Iris pigment epithelial cell (primary cell): Measurements from ENCODE around the gene MRPS25.
"Not testable (repeated sequence)": the region's sequence is repeated elsewhere in the genome, so short reads cannot be mapped to it uniquely, and the experiment has no call there.

Source experiments
- DNase-seq: peaks from one replicate; pipeline ENCODE4 v3.0.0-alpha.2; 2011; ENCODE audit warnings: low read depth

The MRPS25 gene

GRCh38 chr3:15043408-15044171 is 21.5 kb downstream of the MRPS25 start:
- DNase-seq = no peak

- DNase-seq = peak; percentile 39
Observed at GRCh38 chr3:15042936-15043335, 22.2 kb downstream of the MRPS25 start.

- no peak for DNase-seq
Observed at GRCh38 chr3:15041950-15042349, 23.2 kb downstream of the MRPS25 start.

GRCh38 chr3:15040844-15041243 is 24.3 kb downstream of the MRPS25 start:
- peak; percentile 30 for DNase-seq

- DNase-seq = no peak
Observed at GRCh38 chr3:15038306-15038705, 26.8 kb downstream of the MRPS25 start.

- no peak for DNase-seq
Observed at GRCh38 chr3:15033103-15033502, 32.0 kb downstream of the MRPS25 start.

- no peak for DNase-seq
Observed at GRCh38 chr3:15032650-15033049, 32.5 kb downstream of the MRPS25 start.

- no peak for DNase-seq
Observed at GRCh38 chr3:15029625-15030024, 35.5 kb downstream of the MRPS25 start.

GRCh38 chr3:15023719-15024118 is 41.4 kb downstream of the MRPS25 start:
- DNase-seq = no peak

- no peak for DNase-seq
Observed at GRCh38 chr3:15023249-15023648, 41.9 kb downstream of the MRPS25 start.

GRCh38 chr3:15017191-15017590 is 47.9 kb downstream of the MRPS25 start:
- no peak for DNase-seq

- DNase-seq = peak; percentile 74
Observed at GRCh38 chr3:15015456-15015855, 49.7 kb downstream of the MRPS25 start.

GRCh38 chr3:15014606-15015328 is 50.3 kb downstream of the MRPS25 start:
- DNase-seq = peak; percentile 68

GRCh38 chr3:15011174-15011573 is 53.9 kb downstream of the MRPS25 start:
- DNase-seq = peak; percentile 41

- peak; percentile 17 for DNase-seq
Observed at GRCh38 chr3:15010664-15011063, 54.5 kb downstream of the MRPS25 start.

- DNase-seq = peak; percentile 21
Observed at GRCh38 chr3:15009167-15009566, 55.9 kb downstream of the MRPS25 start.

- DNase-seq = peak; percentile 96
Observed at GRCh38 chr3:15007681-15008141, 57.4 kb downstream of the MRPS25 start.

GRCh38 chr3:14999182-14999581 is 65.9 kb downstream of the MRPS25 start:
- DNase-seq = not testable (repeated sequence)
